GM18498 (cell line): ENCODE results near the gene COL4A1.
A peak's percentile ranks its signal among the peaks of the same experiment; 100 is the strongest.
"Not testable (repeated sequence)": the region's sequence is repeated elsewhere in the genome, so short reads cannot be mapped to it uniquely, and the experiment has no call there.

ENCODE experiments used
- ATAC-seq: cut with Tn5 transposase; IDR thresholded peaks from one replicate; pipeline ENCODE4 v1.9.1; 2021; ENCODE audit warnings: mild to moderate bottlenecking, moderate library complexity; ENCODE audit not compliant: unreplicated experiment

Gene COL4A1

DNA sequence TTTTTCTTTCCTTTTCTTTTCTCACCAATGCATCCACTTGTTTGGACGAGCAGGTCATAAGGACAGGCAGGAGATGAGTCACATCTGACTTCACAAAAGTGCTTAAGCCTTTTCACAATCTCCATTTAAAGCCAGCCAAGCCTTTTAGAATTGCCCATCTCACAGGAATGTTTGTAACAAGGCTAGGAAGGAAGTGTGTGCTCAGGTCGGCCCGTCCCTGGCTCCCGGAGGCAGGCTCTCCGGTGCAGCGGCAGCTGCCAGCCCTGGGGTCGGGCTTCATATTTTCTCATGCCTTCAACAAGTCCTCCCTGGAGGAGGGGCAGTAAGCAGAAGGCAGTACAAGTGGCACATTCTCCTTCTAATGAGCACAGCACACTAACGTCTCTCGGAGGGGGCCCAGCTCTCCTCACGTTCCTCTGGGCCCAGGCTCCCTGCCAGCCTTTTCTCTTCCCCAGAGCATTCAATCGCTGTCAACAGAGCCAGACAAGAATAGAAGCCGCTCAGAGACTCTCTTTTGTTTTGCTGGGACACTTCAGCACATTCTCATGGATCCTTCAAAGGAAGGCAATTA is 180.5 kb downstream of the COL4A1 start:
- ATAC-seq, result no peak

DNA sequence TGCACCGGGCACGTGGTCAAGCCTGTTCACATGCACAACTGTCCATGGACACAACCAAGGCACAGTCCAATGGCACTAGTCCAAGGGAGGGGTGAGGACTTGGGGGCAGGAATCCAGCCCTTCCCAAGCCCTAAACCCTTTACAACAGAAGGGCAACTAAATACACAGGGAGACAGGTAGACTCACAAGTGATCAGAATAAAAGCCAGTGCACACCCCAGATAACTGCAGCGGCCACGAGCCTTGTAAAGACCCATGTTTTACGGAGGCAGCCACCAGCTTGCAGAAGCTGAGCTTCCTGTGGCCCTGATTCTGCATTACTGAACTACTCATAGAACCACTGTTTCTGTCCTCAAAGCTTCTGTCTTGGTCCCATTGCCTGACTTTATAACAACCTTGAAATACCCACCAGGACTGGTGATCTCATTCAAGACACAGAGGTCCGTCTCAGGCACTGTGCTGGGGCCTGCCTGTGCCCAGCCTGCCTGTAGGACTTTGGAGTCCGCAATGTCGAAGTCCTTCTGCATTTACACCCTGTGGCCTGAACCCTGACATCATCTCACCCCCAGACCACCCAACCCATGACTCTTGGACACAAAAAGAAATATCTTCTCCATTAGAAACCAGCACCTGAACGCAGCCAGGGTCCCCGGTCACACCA is 181.2 kb downstream of the COL4A1 start:
- no peak for ATAC-seq

DNA sequence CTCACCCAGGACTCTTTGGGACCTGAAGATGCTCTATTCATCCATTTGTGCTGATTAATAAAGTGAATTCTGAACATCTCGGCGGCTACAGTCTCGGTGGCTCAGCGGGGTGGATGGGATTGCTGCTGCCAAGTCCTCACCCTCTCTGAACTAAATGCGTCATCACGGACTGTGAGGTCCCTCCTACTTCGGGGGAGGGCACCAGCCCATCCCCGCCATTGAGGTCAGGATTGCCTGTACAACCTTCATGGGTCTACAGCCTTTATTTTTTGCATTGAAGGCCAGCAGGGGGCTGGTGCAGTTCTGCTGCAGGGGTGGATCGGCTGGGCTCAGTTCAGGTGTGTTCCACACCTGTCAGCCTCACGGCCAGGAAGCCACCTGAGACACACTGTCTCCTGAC is 181.8 kb downstream of the COL4A1 start:
- no peak for ATAC-seq

GRCh38 chr13:110124201-110124940 is 182.6 kb downstream of the COL4A1 start:
- no peak for ATAC-seq

DNA sequence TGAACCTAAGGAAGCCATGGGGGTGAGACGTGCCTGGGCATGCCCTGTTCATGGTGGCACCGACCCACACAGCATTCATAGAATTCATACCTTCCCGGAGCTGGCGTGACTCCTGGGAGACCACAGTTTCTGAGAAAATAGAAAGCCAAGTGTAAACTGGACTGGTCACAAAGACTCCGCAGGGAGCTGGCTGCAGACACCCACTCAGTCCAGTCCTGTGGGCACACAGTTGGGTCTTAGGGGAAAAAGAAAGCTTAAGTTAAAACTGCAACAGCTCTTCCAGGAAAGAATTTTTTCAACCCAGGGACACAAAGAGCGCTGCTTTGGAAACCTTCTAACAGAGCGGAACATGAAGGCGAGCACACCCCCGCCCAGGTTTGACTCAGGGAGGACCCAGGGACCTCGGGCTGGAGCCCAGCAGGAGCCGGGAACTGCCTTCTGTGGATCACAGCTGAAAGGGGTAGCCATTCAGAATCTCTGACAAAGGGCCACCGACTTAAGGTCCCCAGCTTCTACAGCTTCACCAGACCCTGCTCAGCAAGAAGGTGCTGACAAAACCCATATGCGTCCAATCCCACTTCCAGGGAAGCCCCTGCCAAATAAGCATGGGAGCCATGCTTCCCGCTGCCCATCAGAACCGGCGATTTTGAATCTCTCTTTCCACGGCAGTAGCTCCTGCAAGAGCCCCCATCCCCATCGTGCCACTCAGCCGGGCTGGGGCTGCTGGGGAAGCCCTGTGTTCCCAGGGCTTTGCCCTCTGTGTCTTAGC is 183.7 kb downstream of the COL4A1 start:
- no peak for ATAC-seq

DNA sequence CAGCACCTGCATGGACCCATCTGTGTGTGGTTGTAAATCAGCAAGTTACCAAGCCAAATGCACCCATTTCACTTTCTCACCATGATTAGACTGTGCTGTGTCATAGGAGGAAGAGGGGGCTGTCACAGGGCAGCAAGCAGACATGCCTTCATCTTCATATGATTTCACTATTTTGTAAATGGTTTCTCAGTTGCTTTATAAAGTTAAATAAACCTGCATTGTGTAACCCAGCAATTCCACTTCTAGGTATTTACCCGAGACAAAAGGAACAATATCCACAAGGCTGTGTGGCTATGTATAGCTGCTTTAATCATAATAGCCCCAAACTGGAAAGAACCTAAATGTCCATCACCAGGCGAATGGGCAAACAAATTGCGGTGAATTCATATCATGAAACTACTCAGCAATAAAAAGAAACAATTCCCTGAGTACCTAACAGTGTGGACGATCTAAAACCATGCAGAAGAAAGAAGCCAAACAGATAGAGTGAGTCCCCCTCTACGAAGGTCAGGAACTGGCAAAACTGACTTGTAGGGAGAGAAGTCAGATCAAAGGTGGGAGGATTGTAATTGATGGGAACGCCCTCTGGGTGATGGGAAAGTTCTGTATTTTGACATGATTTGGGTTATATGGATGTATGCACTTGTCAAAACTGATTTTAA is 185.4 kb downstream of the COL4A1 start:
- ATAC-seq, result peak; percentile 43

DNA sequence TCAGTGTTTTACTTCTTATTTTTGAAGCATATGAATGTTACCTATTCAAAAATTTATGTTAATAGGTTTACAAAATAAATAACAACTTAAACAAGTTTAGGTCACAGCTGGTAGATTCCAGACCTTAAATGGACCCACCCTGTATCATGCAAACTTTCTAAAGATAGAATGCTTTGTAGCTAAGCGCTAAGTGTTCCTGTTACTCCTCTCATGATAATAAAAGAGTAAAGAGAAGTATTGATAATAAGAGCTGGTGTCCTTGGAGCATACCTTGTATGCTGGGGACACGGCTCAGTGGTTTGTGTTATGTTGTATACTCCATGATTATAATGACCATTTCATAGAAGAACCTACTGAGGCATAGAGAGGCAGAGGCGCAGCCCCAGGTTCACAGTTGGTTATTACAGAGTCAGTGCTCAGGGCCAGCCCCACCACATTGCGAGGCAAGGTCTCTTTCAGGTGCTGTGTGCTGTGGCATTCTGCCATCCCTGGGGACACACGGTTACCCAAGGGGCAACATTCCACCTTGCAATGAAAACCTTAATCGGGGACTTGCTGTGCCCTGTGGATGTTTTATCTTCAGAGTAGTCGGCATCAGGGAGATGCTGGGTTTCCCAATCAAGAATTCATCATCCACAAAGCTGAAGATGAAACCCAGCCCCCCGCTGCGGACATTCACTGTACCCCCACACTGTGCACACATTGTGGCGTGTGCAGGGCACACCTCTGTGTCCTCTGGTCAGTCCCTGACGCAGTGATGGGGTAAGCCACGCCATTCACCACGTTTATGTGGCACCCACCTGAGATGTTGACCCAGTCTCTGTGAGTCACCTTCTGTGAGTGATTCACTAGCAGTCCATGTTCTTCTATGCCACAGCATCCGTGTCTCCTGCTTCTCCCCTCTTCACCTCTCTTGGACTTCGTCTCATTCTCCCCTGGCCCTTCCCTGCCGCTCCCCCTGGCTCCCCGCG is 186.7 kb downstream of the COL4A1 start:
- no peak for ATAC-seq

GRCh38 chr13:110118106-110118505 is 188.9 kb downstream of the COL4A1 start:
- no peak for ATAC-seq

DNA sequence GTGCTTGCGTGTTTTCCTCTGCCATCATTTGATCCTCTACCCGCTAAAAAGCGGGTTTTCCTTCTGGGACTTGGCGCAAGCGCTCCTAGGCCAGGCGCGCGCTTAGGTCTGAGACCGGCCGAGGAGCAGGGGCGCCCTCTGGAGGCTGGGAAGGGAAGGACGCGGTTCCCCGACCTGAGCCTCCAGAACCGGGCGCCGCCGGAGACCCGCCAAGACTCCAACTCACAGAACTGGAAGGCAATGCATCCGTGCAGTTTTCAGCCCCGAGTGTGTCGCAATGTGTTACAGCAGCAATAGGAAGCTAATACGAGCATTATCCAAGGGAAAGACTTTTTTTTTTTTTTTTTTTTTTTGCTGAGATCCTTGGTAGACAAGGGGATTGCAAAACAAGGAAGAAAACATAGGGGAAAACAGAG is 190.9 kb downstream of the COL4A1 start:
- ATAC-seq, result peak; percentile 72

DNA sequence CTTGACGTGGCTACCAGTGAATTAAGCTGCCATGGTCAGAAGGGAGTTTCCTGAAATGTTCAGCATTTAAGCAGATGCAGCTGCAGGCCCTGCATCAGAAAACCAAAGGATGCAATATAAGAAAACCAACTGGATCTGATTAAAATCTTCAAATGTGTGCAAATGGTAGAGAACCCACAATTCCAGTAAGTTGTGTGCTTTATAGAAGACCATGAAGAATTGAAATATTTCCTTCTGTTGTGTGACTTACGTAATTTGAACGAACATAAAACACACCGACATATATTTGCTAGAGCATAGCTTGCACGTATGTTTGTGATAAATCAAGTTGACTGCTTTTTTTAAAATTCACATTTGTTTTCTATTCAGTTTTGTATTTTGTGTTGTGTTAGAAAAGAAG is 191.4 kb downstream of the COL4A1 start:
- no peak for ATAC-seq

DNA sequence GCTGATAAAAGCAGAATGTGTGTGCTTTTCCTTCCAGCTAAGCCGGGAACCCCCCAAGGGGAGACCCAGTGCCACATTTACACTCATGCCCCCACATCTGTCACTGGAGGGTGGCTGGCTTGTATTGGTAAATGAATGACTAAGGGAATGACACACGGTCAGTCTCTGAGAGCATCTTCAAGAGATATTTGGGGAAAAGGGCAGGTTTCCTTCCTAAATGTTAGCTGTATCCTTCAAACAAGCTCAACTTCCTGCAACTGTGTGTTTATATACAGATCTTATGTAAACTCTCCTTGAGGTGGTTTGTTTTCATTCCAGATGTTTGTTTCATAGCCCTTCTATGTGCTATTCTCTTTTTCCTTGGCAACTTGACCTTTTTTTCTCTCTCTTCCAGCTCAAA is 192.6 kb downstream of the COL4A1 start:
- no peak for ATAC-seq

DNA sequence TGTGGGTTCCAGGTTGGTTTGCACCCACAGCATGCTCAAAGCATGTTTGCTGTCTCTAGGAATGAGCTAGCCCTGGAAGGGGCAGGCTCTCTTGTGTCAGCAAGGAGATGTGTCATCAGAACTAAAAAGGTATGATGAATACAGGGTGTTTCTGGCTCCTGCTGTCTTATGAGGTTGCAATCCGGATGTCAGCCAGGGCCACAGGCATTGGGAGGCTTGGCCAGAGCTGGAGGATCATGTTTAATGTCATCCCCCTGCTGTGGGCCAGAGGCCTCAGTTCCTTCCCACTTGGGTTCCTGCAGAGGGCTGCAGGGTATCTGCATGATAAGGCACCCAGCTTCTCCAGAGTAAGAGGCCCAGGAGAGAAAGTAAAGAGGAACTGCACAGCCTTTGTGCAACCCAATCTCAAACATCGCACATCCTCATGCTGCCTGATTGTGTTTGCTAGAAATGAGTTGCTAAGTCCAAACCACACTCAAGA is 193.6 kb downstream of the COL4A1 start:
- no peak for ATAC-seq

- ATAC-seq, result not testable (repeated sequence)
Observed at GRCh38 chr13:110112379-110112778, 194.6 kb downstream of the COL4A1 start.

DNA sequence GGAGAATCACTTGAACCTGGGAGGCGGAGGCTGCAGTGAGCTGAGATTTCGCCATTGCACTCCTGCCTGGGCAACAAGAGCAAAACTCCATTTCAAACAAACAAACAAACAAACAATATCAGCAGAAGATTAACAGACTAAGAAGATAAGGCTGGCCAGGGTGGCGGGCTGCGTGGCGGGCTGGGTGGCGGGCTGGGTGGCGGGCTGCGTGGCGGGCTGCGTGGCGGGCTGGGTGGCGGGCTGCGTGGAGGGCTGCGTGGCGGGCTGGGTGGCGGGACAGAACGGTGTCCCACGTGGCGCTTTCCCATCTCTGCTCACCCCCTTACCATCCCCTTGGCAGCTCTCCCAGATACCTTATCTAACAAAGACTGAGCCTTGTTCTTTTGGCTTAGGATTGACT is 196.2 kb downstream of the COL4A1 start:
- ATAC-seq, result no peak

- ATAC-seq, result no peak
Observed at GRCh38 chr13:110109910-110110309, 197.0 kb downstream of the COL4A1 start.

DNA sequence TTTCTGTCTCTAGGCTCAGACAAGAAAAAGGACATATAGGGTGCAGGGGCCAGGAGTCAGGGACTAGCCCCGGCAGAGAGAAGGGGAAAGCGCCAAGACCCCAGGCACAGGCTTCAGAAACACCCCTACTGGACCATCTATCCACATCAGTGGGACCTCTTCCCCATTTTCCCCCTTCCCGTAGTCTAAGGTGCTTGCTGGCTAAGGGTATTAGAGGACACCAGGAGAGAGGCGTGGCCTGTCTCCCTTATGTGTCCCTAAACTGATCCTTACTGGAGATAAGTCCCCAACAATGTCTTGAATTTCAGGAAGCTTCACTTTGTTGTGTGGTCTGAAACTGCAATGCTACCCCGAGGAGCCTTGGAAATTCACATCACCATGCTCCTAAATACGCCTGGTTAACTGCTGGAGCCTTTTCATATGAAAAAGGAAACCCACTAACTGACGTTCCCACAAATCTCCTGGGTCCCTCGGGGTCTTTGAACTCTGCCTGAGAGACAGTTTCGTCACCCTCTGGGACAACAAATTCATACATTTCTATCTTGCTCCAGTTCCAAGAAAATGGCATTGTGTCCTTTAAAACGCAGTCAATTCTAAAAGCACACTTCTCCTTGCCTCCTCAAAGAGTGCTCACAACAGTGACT is 197.7 kb downstream of the COL4A1 start:
- no peak for ATAC-seq

DNA sequence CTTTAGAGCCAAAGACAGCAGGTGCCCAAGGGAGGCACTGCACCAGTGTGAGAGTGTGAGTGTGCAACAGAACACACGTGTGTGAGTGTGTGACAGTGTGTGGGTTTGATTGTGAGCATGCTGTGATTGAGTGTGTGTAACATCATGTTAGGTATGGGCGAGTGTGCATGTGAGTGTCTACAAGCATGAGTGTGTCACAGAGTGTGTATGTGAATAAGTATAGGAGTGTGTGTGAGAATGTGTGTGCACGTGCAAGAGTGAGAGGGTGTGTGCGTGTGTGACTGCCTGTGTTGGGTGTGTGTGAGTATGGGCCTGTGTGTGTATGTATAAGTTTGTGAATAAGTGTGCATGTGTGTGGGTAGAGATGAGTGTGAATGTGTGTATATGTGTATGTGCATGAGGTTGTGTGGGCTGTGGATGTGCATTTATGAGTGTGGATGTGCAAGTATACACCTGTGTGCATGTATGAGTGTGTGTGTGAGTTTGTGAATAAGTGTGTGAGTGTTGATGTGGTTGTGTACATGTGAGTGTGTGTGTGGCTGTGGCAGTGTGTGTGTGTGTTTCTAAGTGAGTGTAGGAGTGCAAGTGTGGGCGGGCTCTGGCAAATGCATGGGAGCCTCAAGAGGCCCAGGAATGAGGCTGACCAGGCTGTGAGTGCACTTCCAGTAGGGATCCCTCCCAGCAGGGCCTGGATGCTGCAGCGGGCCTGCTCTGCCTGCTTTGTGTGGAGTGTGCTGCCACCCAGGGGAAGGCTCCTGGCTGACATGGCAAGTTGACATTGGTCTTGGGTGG is 198.4 kb downstream of the COL4A1 start:
- peak; percentile 69 for ATAC-seq

GRCh38 chr13:110107568-110108347 is 199.2 kb downstream of the COL4A1 start:
- no peak for ATAC-seq
